C4-2B (cell line): ENCODE measurements around the gene SLC35E2B.
"Not testable (repeated sequence)": the region's sequence is repeated elsewhere in the genome, so short reads cannot be mapped to it uniquely, and the experiment has no call there.

Experiments
- CTCF ChIP-seq: fragments of 450-650 bp; conservative IDR thresholded peaks from 2 replicates; pipeline ENCODE4 v1.5.1; 2017; ENCODE audit warnings: mild to moderate bottlenecking
- ZFX ChIP-seq: fragments of 450-650 bp; IDR thresholded peaks from 2 replicates; pipeline ENCODE4 v1.6.1; 2017

- not testable (repeated sequence) for TF ChIP-seq CTCF, ZFX
Measured at GRCh38 chr1:1707897-1708296, 15.3 kb upstream of the SLC35E2B start.
